Measurements from ENCODE around the gene PTBP3. TPM values are rescaled to one million over a fixed set of nuclear protein-coding genes. Genes with fewer than 3 reads are reported as not detected.

Gene PTBP3
- total RNA-seq, 4 donors from 2014 or later: 9.9 to 54.7 (median 18.7) TPM

GRCh38 chr9:112326194-112326593 is 7.2 kb downstream of the PTBP3 start:
- H3K36me3 ChIP-seq: no peaks in the 10 kb centered on the region
- H3K4me1 ChIP-seq: peaks cover 9 to 15% of the 10 kb centered on the region in 2 donors
- intact Hi-C loops (cut with DNase I; ENCODE audit: low total_unique reads) (loop anchor here (5.0 kb wide), 1 partner anchor 34 kb away; no protein-coding TSS in a partner anchor), in situ Hi-C loops (cut with MboI; ENCODE audit: low sequenced_read_pairs in 4 of 4) (no loop called here)
- no peak overlapping the region for H3K4me3 ChIP-seq
- DNase-seq (no peak), ATAC-seq (no peak)
- no peaks in the 10 kb centered on the region for H3K27me3 ChIP-seq
- no peaks in the 10 kb centered on the region for H3K9me3 ChIP-seq
- TF ChIP-seq CTCF (IDR thresholded peaks at IDR 0.05 in 4 of 5, conservative IDR thresholded peaks at IDR 0.05 in 1 of 5): no peak
- TF ChIP-seq POLR2A (IDR thresholded peaks at IDR 0.05): no peak
- no peak overlapping the region for H3K27ac ChIP-seq

- intact Hi-C loops (cut with DNase I; ENCODE audit: low total_unique reads) (loop anchor here (5.0 kb wide), 1 partner anchor 33 kb away; no protein-coding TSS in a partner anchor), in situ Hi-C loops (cut with MboI; ENCODE audit: low sequenced_read_pairs in 4 of 4) (no loop called here)
- H3K27me3 ChIP-seq: no peaks in the 10 kb centered on the region
- ATAC-seq: no peak
- H3K27ac ChIP-seq: no peak overlapping the region
- no peak overlapping the region for H3K4me3 ChIP-seq
- no peaks in the 10 kb centered on the region for H3K9me3 ChIP-seq
- TF ChIP-seq CTCF (IDR thresholded peaks at IDR 0.05 in 4 of 5, conservative IDR thresholded peaks at IDR 0.05 in 1 of 5) (no peak), POLR2A (IDR thresholded peaks at IDR 0.05) (no peak)
- H3K4me1 ChIP-seq: peaks cover 7 to 14% of the 10 kb centered on the region in 2 donors
- DNase-seq: no peak
- no peaks in the 10 kb centered on the region for H3K36me3 ChIP-seq
Measured at GRCh38 chr9:112325600-112325999, 7.8 kb downstream of the PTBP3 start.

GRCh38 chr9:112325127-112325526 is 8.3 kb downstream of the PTBP3 start:
- no peak for DNase-seq
- no peaks in the 10 kb centered on the region for H3K27me3 ChIP-seq
- H3K9me3 ChIP-seq: no peaks in the 10 kb centered on the region
- no peak overlapping the region for H3K27ac ChIP-seq
- intact Hi-C loops (cut with DNase I; ENCODE audit: low total_unique reads) (loop anchor here (5.0 kb wide), 1 partner anchor 33 kb away; no protein-coding TSS in a partner anchor), in situ Hi-C loops (cut with MboI; ENCODE audit: low sequenced_read_pairs in 4 of 4) (no loop called here)
- H3K4me3 ChIP-seq: no peak overlapping the region
- no peak for TF ChIP-seq POLR2A (IDR thresholded peaks at IDR 0.05)
- TF ChIP-seq CTCF (IDR thresholded peaks at IDR 0.05 in 4 of 5, conservative IDR thresholded peaks at IDR 0.05 in 1 of 5): no peak
- peaks cover 7 to 14% of the 10 kb centered on the region in 2 donors for H3K4me1 ChIP-seq
- no peak for ATAC-seq
- no peaks in the 10 kb centered on the region for H3K36me3 ChIP-seq

GRCh38 chr9:112323378-112323854 is 10.0 kb downstream of the PTBP3 start:
- TF ChIP-seq POLR2A (IDR thresholded peaks at IDR 0.05): no peak
- no peak for TF ChIP-seq CTCF (IDR thresholded peaks at IDR 0.05 in 4 of 5, conservative IDR thresholded peaks at IDR 0.05 in 1 of 5)
- H3K4me3 ChIP-seq: no peak overlapping the region
- ATAC-seq (no peak), DNase-seq (no peak)
- in situ Hi-C loops (cut with MboI; ENCODE audit: low sequenced_read_pairs in 4 of 4): loop anchor here in 1 of 4 donors (25.0 kb wide), 1 partner anchor 436 kb away; the partner anchor contains the start of gene UGCG
- intact Hi-C loops (cut with DNase I; ENCODE audit: low total_unique reads): no loop called here
- H3K27me3 ChIP-seq: no peaks in the 10 kb centered on the region
- H3K27ac ChIP-seq: no peak overlapping the region
- no peaks in the 10 kb centered on the region for H3K9me3 ChIP-seq
- H3K36me3 ChIP-seq: no peaks in the 10 kb centered on the region
- H3K4me1 ChIP-seq: peaks cover 7 to 12% of the 10 kb centered on the region in 2 donors

All from gastrocnemius medialis (tissue), 4 donors.